Measurements from ENCODE around the gene NBPF1. TPM values are rescaled to one million over a fixed set of nuclear protein-coding genes. Genes with fewer than 3 reads are reported as not detected.
A peak's percentile ranks its signal among the peaks of the same experiment; 100 is the strongest.
"Not testable (repeated sequence)": the region's sequence is repeated elsewhere in the genome, so short reads cannot be mapped to it uniquely, and the experiment has no call there.

NBPF1 gene
- total RNA-seq, 2 experiments from 2014 or later: 11.0 to 34.1 TPM

DNA sequence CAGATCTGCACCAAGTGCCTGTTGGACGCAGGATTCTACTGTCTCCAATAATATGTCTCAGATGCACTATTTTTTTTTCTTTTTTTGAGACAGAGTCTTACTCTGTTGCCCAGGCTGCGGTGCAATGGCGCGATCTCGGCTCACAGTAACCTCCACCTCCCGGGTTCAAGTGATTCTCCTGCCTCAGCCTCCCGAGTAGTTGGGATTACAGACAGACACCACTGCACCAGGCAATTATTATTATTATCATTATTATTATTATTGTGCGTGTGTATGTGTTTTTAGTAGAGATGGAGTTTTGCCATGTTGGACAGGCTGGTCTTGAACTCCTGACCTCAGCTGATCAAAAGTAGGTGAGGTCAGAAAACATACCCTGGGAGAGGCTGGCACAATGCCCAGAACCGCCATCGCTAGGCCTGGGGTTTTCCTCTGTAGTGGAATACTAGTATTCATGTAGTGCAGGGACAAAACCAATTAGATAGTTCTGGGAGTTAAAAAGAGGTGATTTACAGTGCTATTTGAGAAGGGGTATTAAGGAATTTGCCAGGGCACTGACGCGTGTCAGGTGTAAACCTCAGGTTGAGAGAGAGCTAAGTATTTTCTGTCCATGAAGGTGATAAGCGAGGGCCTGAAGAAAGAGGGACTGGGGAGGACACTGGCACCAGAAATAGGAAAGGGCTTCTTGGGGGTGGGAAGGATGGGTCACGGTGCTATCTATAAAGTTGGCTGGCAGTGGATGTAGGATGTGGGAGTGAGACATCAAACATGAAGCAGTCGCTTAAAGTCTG lies 100.5 kb downstream of the NBPF1 start:
- H2AFZ ChIP-seq (ENCODE audit: low read length); H4K20me1 ChIP-seq (ENCODE audit: insufficient read depth, low read length); H3K9me2 ChIP-seq (ENCODE audit: insufficient read depth, low read length); BruUV-seq (replicated peaks); H3K9me3 ChIP-seq (ENCODE audit: low read length); intact Hi-C loops (cut with micrococcal nuclease; ENCODE audit: unreplicated experiment); CTCF ChIA-PET (ENCODE audit: unreplicated experiment); H3K4me1 ChIP-seq (ENCODE audit: insufficient read depth, low read length, poor library complexity, severe bottlenecking); DNase-seq (ENCODE audit: low spot score); H3K36me3 ChIP-seq (ENCODE audit: insufficient read depth, low read length); H3K79me2 ChIP-seq (ENCODE audit: insufficient read depth, low read depth, low read length); POLR2A ChIA-PET: not testable (repeated sequence)
- Histone ChIP-seq H3K27ac (ENCODE audit: low read depth, low read length, poor library complexity, severe bottlenecking) (peak overlapping the region; percentile 71), H3K4me3 (ENCODE audit: low read depth, low read length, poor library complexity, severe bottlenecking) (peak overlapping the region; percentile 53), H3K4me2 (ENCODE audit: low read length) (peak overlapping the region; percentile 66)

Small RNA genes within 50 kb of the gene (small RNA-seq; reads per million reads assigned to genes)
- gene RNU1-1 (not detected), gene RNU1-6P (not detected)

Other genes starting within 250 kb of the NBPF1 start
- 50.3 and 57.2 TPM in 2 replicates for gene SZRD1, start 246.3 kb downstream of the NBPF1 start, total RNA-seq (2014; rRNA removed; shearing (Covaris generic))
- gene SZRD1, start 246.3 kb downstream of the NBPF1 start, total RNA-seq (2022): 96.0 and 98.9 TPM in 2 replicates
- not detected in 2 replicates for gene SPATA21, start 176.1 kb downstream of the NBPF1 start, total RNA-seq (2014; rRNA removed; shearing (Covaris generic))
- 0.33 and 0.40 TPM in 2 replicates for gene SPATA21, start 176.1 kb downstream of the NBPF1 start, total RNA-seq (2022)
- gene NECAP2, start 172.8 kb downstream of the NBPF1 start, total RNA-seq (2014; rRNA removed; shearing (Covaris generic)): 59.0 and 69.2 TPM in 2 replicates
- 47.2 and 51.8 TPM in 2 replicates for gene NECAP2, start 172.8 kb downstream of the NBPF1 start, total RNA-seq (2022)
- gene RNU1-1, start 99.3 kb downstream of the NBPF1 start, total RNA-seq (2014; rRNA removed; shearing (Covaris generic)): under 0.01 TPM in 2 replicates
- 1,721 and 1,968 TPM in 2 replicates for gene RNU1-1, start 99.3 kb downstream of the NBPF1 start, total RNA-seq (2022)
- under 0.01 TPM in 2 replicates for gene RNU1-3, start 53.4 kb upstream of the NBPF1 start, total RNA-seq (2014; rRNA removed; shearing (Covaris generic))
- 1,721 and 1,968 TPM in 2 replicates for gene RNU1-3, start 53.4 kb upstream of the NBPF1 start, total RNA-seq (2022)
- under 0.01 TPM in 2 replicates for gene RNU1-4, start 127.0 kb upstream of the NBPF1 start, total RNA-seq (2014; rRNA removed; shearing (Covaris generic))
- gene RNU1-4, start 127.0 kb upstream of the NBPF1 start, total RNA-seq (2022): 1,721 and 1,968 TPM in 2 replicates

Data from OCI-LY7 (cell line).